Measurements from ENCODE around the gene WSB1.
A peak's percentile ranks its signal among the peaks of the same experiment; 100 is the strongest.

WSB1 gene

GRCh38 chr17:27303734-27304133 lies 9.8 kb downstream of the WSB1 start:
- no peak for TF ChIP-seq EZH2phosphoT487 (IDR thresholded peaks at IDR 0.05; ENCODE audit: borderline replicate concordance)
- TF ChIP-seq, protein P1, sequence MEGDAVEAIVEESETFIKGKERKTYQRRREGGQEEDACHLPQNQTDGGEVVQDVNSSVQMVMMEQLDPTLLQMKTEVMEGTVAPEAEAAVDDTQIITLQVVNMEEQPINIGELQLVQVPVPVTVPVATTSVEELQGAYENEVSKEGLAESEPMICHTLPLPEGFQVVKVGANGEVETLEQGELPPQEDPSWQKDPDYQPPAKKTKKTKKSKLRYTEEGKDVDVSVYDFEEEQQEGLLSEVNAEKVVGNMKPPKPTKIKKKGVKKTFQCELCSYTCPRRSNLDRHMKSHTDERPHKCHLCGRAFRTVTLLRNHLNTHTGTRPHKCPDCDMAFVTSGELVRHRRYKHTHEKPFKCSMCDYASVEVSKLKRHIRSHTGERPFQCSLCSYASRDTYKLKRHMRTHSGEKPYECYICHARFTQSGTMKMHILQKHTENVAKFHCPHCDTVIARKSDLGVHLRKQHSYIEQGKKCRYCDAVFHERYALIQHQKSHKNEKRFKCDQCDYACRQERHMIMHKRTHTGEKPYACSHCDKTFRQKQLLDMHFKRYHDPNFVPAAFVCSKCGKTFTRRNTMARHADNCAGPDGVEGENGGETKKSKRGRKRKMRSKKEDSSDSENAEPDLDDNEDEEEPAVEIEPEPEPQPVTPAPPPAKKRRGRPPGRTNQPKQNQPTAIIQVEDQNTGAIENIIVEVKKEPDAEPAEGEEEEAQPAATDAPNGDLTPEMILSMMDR (conservative IDR thresholded peaks at IDR 0.05; ENCODE audit: low read length) = no peak
- Histone ChIP-seq H3F3A (ENCODE audit: low read depth) (no peaks in the 10 kb centered on the region), H3K9ac (ENCODE audit: low read depth, low read length, poor library complexity, severe bottlenecking) (no peak overlapping the region), H3K4me1 (ENCODE audit: insufficient read depth, low read length, poor library complexity, severe bottlenecking) (peaks cover 44% of the 10 kb centered on the region), H3K9me3 (ENCODE audit: insufficient read depth, low read depth, low read length) (no peaks in the 10 kb centered on the region), H3K4me2 (ENCODE audit: low read depth, low read length, poor library complexity, severe bottlenecking) (peak overlapping the region; percentile 73), H3K36me3 (ENCODE audit: insufficient read depth, low read length) (peaks cover 59% of the 10 kb centered on the region), H3K27me3 (ENCODE audit: insufficient read depth, low read length, poor library complexity, severe bottlenecking) (no peaks in the 10 kb centered on the region), H3K4me3 (ENCODE audit: low read length, poor library complexity, severe bottlenecking) (no peak overlapping the region), H3K79me2 (ENCODE audit: insufficient read depth, low read length) (peaks cover 96% of the 10 kb centered on the region), H3K9me2 (replicated peaks; ENCODE audit: low read depth, low read length) (no peaks in the 10 kb centered on the region), H4K20me1 (ENCODE audit: insufficient read depth, low read length, poor library complexity, severe bottlenecking) (peaks cover 84% of the 10 kb centered on the region), H2AFZ (ENCODE audit: low read length) (no peak overlapping the region)

DNA sequence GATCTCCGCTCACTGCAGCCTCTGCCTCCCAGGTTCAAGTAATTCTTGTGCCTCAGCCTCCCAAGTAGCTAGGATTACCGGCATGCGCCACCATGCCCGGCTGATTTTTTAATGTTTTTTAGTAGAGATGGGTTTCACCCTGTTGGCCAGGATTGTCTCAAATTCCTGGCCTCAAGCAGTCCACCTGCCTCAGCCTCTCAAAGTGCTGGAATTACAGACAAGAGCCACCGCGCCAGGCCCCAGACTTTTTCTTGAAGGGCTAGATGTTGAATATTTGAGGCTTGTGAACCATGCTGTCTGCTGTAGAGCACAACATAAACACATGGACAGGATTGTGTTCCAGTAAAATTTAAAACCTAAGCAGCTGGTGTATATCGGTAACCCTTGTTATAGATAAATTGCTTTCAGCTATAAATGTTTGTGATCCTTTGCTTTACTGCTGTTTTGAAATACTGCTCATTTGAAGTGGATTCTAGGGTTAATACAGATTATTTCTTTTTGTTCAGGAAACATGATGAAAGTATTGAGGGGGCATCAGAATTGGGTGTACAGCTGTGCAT lies 12.4 kb downstream of the WSB1 start:
- Histone ChIP-seq H3K4me2 (ENCODE audit: low read depth, low read length, poor library complexity, severe bottlenecking) (no peak overlapping the region), H3K79me2 (ENCODE audit: insufficient read depth, low read length) (peaks cover 69% of the 10 kb centered on the region), H3K4me1 (ENCODE audit: insufficient read depth, low read length, poor library complexity, severe bottlenecking) (peaks cover 20% of the 10 kb centered on the region), H3K9me2 (replicated peaks; ENCODE audit: low read depth, low read length) (no peaks in the 10 kb centered on the region), H3K9ac (ENCODE audit: low read depth, low read length, poor library complexity, severe bottlenecking) (no peak overlapping the region), H3K27me3 (ENCODE audit: insufficient read depth, low read length, poor library complexity, severe bottlenecking) (no peaks in the 10 kb centered on the region), H3K36me3 (ENCODE audit: insufficient read depth, low read length) (peaks cover 85% of the 10 kb centered on the region), H2AFZ (ENCODE audit: low read length) (no peak overlapping the region), H3F3A (ENCODE audit: low read depth) (no peaks in the 10 kb centered on the region), H3K9me3 (ENCODE audit: insufficient read depth, low read depth, low read length) (no peaks in the 10 kb centered on the region), H3K4me3 (ENCODE audit: low read length, poor library complexity, severe bottlenecking) (no peak overlapping the region), H4K20me1 (ENCODE audit: insufficient read depth, low read length, poor library complexity, severe bottlenecking) (peaks cover 61% of the 10 kb centered on the region)
- no peak for TF ChIP-seq EZH2phosphoT487 (IDR thresholded peaks at IDR 0.05; ENCODE audit: borderline replicate concordance)
- TF ChIP-seq, protein P1 (conservative IDR thresholded peaks at IDR 0.05; ENCODE audit: low read length) = no peak

DNA sequence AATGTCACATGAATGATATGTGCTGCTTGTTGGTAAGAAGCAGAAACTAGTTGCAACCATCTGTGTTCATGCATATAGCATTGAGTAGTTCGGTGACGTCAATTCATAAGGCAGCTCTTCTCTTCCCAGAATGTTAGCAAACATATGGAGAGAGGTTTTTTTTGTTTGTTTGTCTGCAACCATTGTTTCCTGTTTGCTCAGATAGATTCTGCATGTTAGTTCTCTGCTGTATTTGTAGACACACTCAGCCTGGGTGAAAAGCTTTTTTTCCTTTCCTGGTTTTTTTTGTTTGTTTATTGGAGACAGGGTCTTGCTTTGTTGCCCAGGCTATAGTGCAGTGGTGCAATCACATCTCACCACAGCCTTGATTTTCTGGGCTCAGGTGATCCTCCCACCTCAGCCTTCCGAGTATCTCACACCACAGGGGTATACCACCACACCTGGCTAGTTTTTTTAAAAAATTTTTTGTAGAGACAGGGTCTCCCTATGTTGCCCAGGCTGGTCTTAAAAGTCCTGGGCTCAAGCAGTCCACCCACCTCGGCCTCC lies 16.7 kb downstream of the WSB1 start:
- Histone ChIP-seq H3K9me3 (ENCODE audit: insufficient read depth, low read depth, low read length) (no peaks in the 10 kb centered on the region), H3K4me1 (ENCODE audit: insufficient read depth, low read length, poor library complexity, severe bottlenecking) (no peaks in the 10 kb centered on the region), H3K9ac (ENCODE audit: low read depth, low read length, poor library complexity, severe bottlenecking) (no peak overlapping the region), H2AFZ (ENCODE audit: low read length) (no peak overlapping the region), H3K4me3 (ENCODE audit: low read length, poor library complexity, severe bottlenecking) (no peak overlapping the region), H3K27me3 (ENCODE audit: insufficient read depth, low read length, poor library complexity, severe bottlenecking) (no peaks in the 10 kb centered on the region), H4K20me1 (ENCODE audit: insufficient read depth, low read length, poor library complexity, severe bottlenecking) (peaks cover 25% of the 10 kb centered on the region), H3F3A (ENCODE audit: low read depth) (no peaks in the 10 kb centered on the region), H3K36me3 (ENCODE audit: insufficient read depth, low read length) (peaks cover 99% of the 10 kb centered on the region), H3K9me2 (replicated peaks; ENCODE audit: low read depth, low read length) (no peaks in the 10 kb centered on the region), H3K4me2 (ENCODE audit: low read depth, low read length, poor library complexity, severe bottlenecking) (no peak overlapping the region), H3K79me2 (ENCODE audit: insufficient read depth, low read length) (peaks cover 27% of the 10 kb centered on the region)
- TF ChIP-seq, protein P1 (conservative IDR thresholded peaks at IDR 0.05; ENCODE audit: low read length) = no peak
- TF ChIP-seq EZH2phosphoT487 (IDR thresholded peaks at IDR 0.05; ENCODE audit: borderline replicate concordance) = no peak
